GM19324 (cell line): ENCODE data around the gene CHRDL1.
"Not testable (repeated sequence)": the region's sequence is repeated elsewhere in the genome, so short reads cannot be mapped to it uniquely, and the experiment has no call there.

ENCODE experiments used
- ATAC-seq: cut with Tn5 transposase; IDR thresholded peaks from one replicate; pipeline ENCODE4 v1.9.1; 2021; ENCODE audit warnings: mild to moderate bottlenecking, moderate library complexity; ENCODE audit not compliant: unreplicated experiment, low FRiP score

The CHRDL1 gene

DNA sequence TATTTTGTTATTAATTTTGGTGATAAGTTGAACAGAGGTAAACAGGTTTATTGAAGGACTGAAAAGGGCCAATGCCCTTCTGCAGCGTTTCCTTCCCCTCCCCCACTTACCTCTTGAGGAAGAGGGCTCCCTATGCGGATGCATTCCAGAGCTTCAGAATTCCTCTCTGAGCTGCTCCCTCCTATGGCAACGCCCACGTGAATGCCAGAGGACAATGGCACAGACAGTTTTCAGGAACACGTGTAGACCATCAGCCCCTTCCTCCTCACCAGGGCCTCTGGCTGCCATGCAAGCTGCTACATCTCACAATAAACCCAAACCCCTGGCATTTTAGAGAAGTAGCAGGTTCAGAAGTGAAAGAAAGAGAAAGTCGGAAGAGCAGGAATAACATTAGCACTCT is 127.9 kb downstream of the CHRDL1 start:
- no peak for ATAC-seq

DNA sequence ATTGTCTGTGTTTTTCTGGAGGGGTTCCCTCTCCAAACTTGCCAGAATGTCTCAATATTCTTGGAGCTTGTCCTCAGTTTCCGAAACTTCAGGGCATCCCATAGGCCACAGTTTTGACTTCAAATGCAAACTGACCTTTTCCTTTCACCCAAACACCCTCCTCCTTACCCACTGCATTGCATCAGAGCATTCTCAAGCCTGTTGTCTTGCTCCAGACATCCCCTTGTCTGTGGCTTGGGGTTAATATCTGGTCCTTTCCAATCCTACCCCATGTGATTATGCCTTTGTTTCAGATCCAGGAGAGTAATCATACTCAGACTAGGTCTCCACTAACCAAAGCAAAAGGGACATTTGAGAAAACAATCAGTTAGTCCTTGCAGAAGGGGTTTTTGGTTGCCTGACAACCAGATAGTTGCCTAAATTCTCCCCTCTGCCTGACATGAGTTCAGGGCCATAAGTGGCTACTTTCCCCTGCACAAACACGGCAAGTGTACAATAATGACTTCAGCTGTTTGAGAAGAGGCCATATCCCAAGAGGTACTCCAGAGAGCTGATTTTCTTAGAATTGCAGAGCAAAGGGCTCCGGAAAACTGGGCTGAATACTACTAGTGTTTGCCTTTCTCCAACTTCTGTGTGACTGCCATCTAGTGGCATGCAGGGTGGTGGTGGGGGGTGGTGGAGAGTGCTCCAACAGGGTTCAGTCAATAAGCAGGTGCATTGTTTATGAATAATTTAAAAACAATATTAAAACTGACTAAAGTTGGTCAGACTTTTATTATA is 130.2 kb downstream of the CHRDL1 start:
- peak; percentile 68 for ATAC-seq

DNA sequence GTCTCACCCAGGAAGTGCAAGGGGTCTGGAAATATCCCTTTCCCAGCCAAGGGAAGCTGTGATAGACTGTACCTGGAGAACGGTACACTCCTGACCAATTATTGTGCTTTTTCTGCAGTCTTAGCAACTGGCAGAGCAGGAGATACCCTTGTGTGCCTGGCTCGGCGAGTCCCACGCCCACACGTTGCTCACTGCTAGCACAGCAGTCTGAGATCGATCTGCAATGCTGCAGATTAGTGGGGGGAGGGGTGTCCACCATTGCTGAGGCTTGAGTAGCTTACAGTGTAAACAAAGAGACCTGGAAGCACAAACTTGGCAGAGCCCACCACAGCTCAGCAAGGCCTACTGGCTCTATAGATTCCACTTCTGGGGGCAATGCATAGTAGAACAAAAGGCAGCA is 138.5 kb downstream of the CHRDL1 start:
- ATAC-seq: no peak

DNA sequence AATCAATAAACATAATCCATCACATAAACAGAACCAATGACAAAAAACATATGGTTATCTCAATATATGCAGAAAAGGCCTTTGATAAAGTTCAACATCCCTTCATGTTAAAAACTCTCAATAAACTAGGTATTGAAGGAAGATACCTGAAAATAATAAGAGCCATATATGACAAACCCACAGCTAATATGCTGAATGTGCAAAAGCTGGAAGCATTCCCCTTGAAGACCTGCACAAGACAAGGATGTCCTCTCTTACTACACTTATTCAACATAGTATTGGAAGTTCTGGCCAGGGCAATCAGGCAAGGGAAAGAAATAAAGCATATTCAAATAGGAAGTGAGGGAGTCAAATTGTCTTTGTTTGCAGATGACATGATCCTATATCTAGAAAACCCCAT is 141.3 kb downstream of the CHRDL1 start:
- not testable (repeated sequence) for ATAC-seq

DNA sequence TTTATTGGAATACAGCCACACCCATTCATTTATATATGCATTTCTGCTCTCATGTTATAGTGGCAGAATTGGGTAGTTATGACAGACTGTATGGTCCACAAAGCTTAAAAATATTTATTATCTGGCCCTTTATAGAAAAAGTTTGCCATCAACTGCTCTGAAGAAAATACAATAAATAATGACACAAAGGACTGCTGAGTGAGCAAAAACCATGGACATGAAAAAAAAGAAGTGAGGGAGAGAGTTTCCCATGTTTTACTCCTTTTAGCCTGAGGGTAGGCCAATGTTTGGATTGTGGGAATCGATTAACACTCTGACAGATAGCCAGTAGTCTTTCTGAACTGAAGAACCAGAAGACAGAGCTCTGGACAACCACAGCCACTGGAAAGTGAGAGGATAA is 149.2 kb downstream of the CHRDL1 start:
- no peak for ATAC-seq
